H9 (cell line): ENCODE data around the gene UNC5B. TPM values are rescaled to one million over a fixed set of nuclear protein-coding genes. Genes with fewer than 3 reads are reported as not detected.
A peak's percentile ranks its signal among the peaks of the same experiment; 100 is the strongest.

ENCODE experiments used
- DNase-seq: peaks from one replicate; pipeline ENCODE4 v3.0.0-alpha.2; 2017
- H2AFZ ChIP-seq: one replicate; pipeline ENCODE4 v1.6.1; 2013; ENCODE audit warnings: mild to moderate bottlenecking, low read length, control low read depth, moderate library complexity
- H2AK5ac ChIP-seq: 2 replicates; pipeline ENCODE4 v1.6.1; 2013; ENCODE audit warnings: low read length, control low read depth, mixed read lengths; ENCODE audit not compliant: insufficient read length
- H2BK120ac ChIP-seq: one replicate; pipeline ENCODE4 v1.6.1; 2013; ENCODE audit warnings: low read depth, mild to moderate bottlenecking, low read length, control low read depth, inconsistent platforms; ENCODE audit not compliant: poor library complexity, severe bottlenecking
- H2BK12ac ChIP-seq: 2 replicates; pipeline ENCODE4 v1.6.1; 2013; ENCODE audit warnings: low read length, control low read depth, mixed read lengths, low read depth; ENCODE audit not compliant: insufficient read length
- H2BK15ac ChIP-seq: 2 replicates; pipeline ENCODE4 v1.6.1; 2013; ENCODE audit warnings: low read depth, low read length, control low read depth
- H2BK20ac ChIP-seq: one replicate; pipeline ENCODE4 v1.6.1; 2013; ENCODE audit warnings: low read depth, mild to moderate bottlenecking, low read length, control low read depth, inconsistent platforms; ENCODE audit not compliant: poor library complexity, severe bottlenecking
- H2BK5ac ChIP-seq: 2 replicates; pipeline ENCODE4 v1.6.1; 2013; ENCODE audit warnings: low read length, control low read depth, mixed read lengths; ENCODE audit not compliant: insufficient read length
- H3K14ac ChIP-seq: 2 replicates; pipeline ENCODE4 v1.6.1; 2013; ENCODE audit warnings: low read length, control low read depth; ENCODE audit not compliant: insufficient read depth
- H3K18ac ChIP-seq: 2 replicates; pipeline ENCODE4 v1.6.1; 2013; ENCODE audit warnings: low read depth, mild to moderate bottlenecking, mixed read lengths, low read length, control low read depth; ENCODE audit not compliant: insufficient read length
- H3K23ac ChIP-seq: 2 replicates; pipeline ENCODE4 v1.6.1; 2013; ENCODE audit warnings: low read length, control low read depth, mixed read lengths, low read depth; ENCODE audit not compliant: insufficient read length
- H3K23me2 ChIP-seq: 2 replicates; pipeline ENCODE4 v1.6.1; 2013; ENCODE audit warnings: low read depth, mild to moderate bottlenecking, mixed read lengths, low read length, control low read depth; ENCODE audit not compliant: insufficient read length, poor library complexity, severe bottlenecking
- H3K27ac ChIP-seq: 2 replicates; pipeline ENCODE4 v1.5.1; 2013; ENCODE audit warnings: low read length, control low read depth, mixed read lengths, low read depth; ENCODE audit not compliant: insufficient read length
- H3K27me3 ChIP-seq: 2 replicates; pipeline ENCODE4 v1.6.1; 2013; ENCODE audit warnings: low read length, control low read depth, inconsistent platforms; ENCODE audit not compliant: insufficient read depth
- H3K4ac ChIP-seq: 2 replicates; pipeline ENCODE4 v1.6.1; 2013; ENCODE audit warnings: low read depth, mild to moderate bottlenecking, control low read depth, inconsistent platforms, low read length, moderate library complexity
- H3K4me1 ChIP-seq: 2 replicates; pipeline ENCODE4 v1.6.1; 2013; ENCODE audit warnings: low read length, control low read depth, inconsistent platforms; ENCODE audit not compliant: insufficient read depth
- H3K4me2 ChIP-seq: 2 replicates; pipeline ENCODE4 v1.6.1; 2013; ENCODE audit warnings: low read length, control low read depth, mixed read lengths; ENCODE audit not compliant: insufficient read length, insufficient read depth
- H3K56ac ChIP-seq: 2 replicates; pipeline ENCODE4 v1.6.1; 2013; ENCODE audit warnings: low read depth, mild to moderate bottlenecking, mixed read lengths, low read length, control low read depth; ENCODE audit not compliant: insufficient read length
- H3K79me1 ChIP-seq: 2 replicates; pipeline ENCODE4 v1.6.1; 2013; ENCODE audit warnings: low read depth, mild to moderate bottlenecking, moderate library complexity, low read length, control low read depth, inconsistent platforms; ENCODE audit not compliant: insufficient read depth, poor library complexity, severe bottlenecking
- H3K79me2 ChIP-seq: 2 replicates; pipeline ENCODE4 v1.6.1; 2013; ENCODE audit warnings: low read length, control low read depth, inconsistent platforms; ENCODE audit not compliant: insufficient read depth
- H3K9ac ChIP-seq: 2 replicates; pipeline ENCODE4 v1.6.1; 2013; ENCODE audit warnings: low read length, control low read depth, mixed read lengths; ENCODE audit not compliant: insufficient read length; ENCODE audit errors: extremely low read depth
- H3K9me3 ChIP-seq: one replicate; pipeline ENCODE4 v1.6.1; 2013; ENCODE audit warnings: low read depth, low read length, inconsistent platforms; ENCODE audit not compliant: control insufficient read depth
- H3T11ph ChIP-seq: one replicate; pipeline ENCODE4 v1.6.1; 2013; ENCODE audit warnings: mild to moderate bottlenecking, low read length, control low read depth, inconsistent platforms
- H4K20me1 ChIP-seq: one replicate; pipeline ENCODE4 v1.6.1; 2013; ENCODE audit not compliant: control insufficient read depth, insufficient read length, insufficient read depth
- H4K5ac ChIP-seq: 2 replicates; pipeline ENCODE4 v1.6.1; 2013; ENCODE audit warnings: low read depth, mild to moderate bottlenecking, mixed read lengths, low read length, control low read depth; ENCODE audit not compliant: insufficient read length
- H4K8ac ChIP-seq: replicated peaks from 2 replicates; pipeline ENCODE4 v1.6.1; 2013; ENCODE audit warnings: low read length, control low read depth, mixed read lengths, low read depth; ENCODE audit not compliant: insufficient read length
- H4K91ac ChIP-seq: 2 replicates; pipeline ENCODE4 v1.6.1; 2013; ENCODE audit warnings: low read depth, mild to moderate bottlenecking, moderate library complexity, mixed read lengths, low read length, control low read depth; ENCODE audit not compliant: insufficient read length
- H3K27ac Mint-ChIP-seq, 3 experiments: 2 replicates in 2 of 3; 3 replicates in 1 of 3; pipeline ENCODE4 v1.8.0; 2020 to 2021; ENCODE audit warnings: mixed read lengths in 3 of 3, mild to moderate bottlenecking in 1 of 3, moderate library complexity in 1 of 3
- H3K27me3 Mint-ChIP-seq: 2 replicates; pipeline ENCODE4 v1.8.0; 2021; ENCODE audit warnings: low read depth, mild to moderate bottlenecking, moderate library complexity, mixed read lengths
- H3K36me3 Mint-ChIP-seq, 3 experiments: 2 replicates in 2 of 3; 3 replicates in 1 of 3; pipeline ENCODE4 v1.8.0; 2020 to 2021; ENCODE audit warnings: low read depth in 3 of 3, mixed read lengths in 3 of 3; ENCODE audit not compliant: insufficient read depth in 1 of 3
- H3K4me1 Mint-ChIP-seq, 2 experiments: 2 replicates each; pipeline ENCODE4 v1.8.0; 2020; ENCODE audit warnings: mixed read lengths in 2 of 2
- H3K4me3 Mint-ChIP-seq, 2 experiments: 2 replicates in 1 of 2; 3 replicates in 1 of 2; pipeline ENCODE4 v1.8.0; 2020 to 2021; ENCODE audit warnings: mild to moderate bottlenecking in 2 of 2, mixed read lengths in 2 of 2, moderate library complexity in 1 of 2
- H3K9me3 Mint-ChIP-seq, 2 experiments: 2 replicates in 1 of 2; 3 replicates in 1 of 2; pipeline ENCODE4 v1.8.0; 2020; ENCODE audit warnings: mild to moderate bottlenecking in 2 of 2, mixed read lengths in 2 of 2, moderate library complexity in 1 of 2
- CTCF ChIP-seq: fragments of 200-600 bp; sonication (generic); conservative IDR thresholded peaks from 3 replicates; pipeline ENCODE4 v1.8.0; 2021; ENCODE audit warnings: antibody characterized with exemption, mild to moderate bottlenecking
- WGBS: extraction: QIAGEN DNeasy Blood & Tissue Kit; methylation state at CpG from one replicate; pipeline ENCODE4 v1.1.7; 2013; ENCODE audit warnings: missing lambda C conversion rate, low lambda C conversion rate, mixed read lengths; ENCODE audit not compliant: insufficient read length; ENCODE audit errors: extremely low coverage; 5-methylcytosine and 5-hydroxymethylcytosine counted together
- total RNA-seq: library from RNA; stranded (reverse); gene quantifications from 2 replicates; pipeline ENCODE4 v1.2.1, GENCODE V29; 2021

The UNC5B gene
- total RNA-seq, 1 experiment from 2014 or later, result 28.4 TPM

GRCh38 chr10:71222601-71223346 lies 10.4 kb downstream of the UNC5B start:
- H4K20me1 ChIP-seq, result peaks cover 3% of the 10 kb centered on the region
- H2AFZ ChIP-seq, result no peak overlapping the region
- WGBS, result no CpG with 5 or more reads among the region's 11 CpGs
- no peaks in the 10 kb centered on the region for H3K9me3 ChIP-seq
- no peak overlapping the region for H3K4ac ChIP-seq
- peaks cover 37 to 56% of the 10 kb centered on the region in 2 experiments for H3K4me1 Mint-ChIP-seq
- H3K4me1 ChIP-seq, result peaks cover 6% of the 10 kb centered on the region; the same call in 1 of the 2 replicates
- TF ChIP-seq CTCF, result peak; percentile 61
- no peak overlapping the region for H4K91ac ChIP-seq
- no peak overlapping the region for H3K9ac ChIP-seq
- H3T11ph ChIP-seq, result no peak overlapping the region
- H3K27ac ChIP-seq, result no peak overlapping the region
- H3K56ac ChIP-seq, result no peak overlapping the region
- no peaks in the 10 kb centered on the region for H3K27me3 ChIP-seq
- H3K36me3 Mint-ChIP-seq, result peaks cover 0 to 11% (median 3%) of the 10 kb centered on the region in 3 experiments; a peak in 4 of 7 replicates
- H4K5ac ChIP-seq, result no peak overlapping the region
- no peak overlapping the region for H3K23ac ChIP-seq
- no peaks in the 10 kb centered on the region; the same call in 1 of the 2 replicates for H3K79me2 ChIP-seq
- H3K4me2 ChIP-seq, result no peak overlapping the region
- H3K27me3 Mint-ChIP-seq, result peaks cover 8% of the 10 kb centered on the region; the same call in 1 of the 2 replicates
- no peak overlapping the region for H2BK5ac ChIP-seq
- H3K79me1 ChIP-seq, result no peaks in the 10 kb centered on the region
- H3K14ac ChIP-seq, result no peak overlapping the region
- H3K27ac Mint-ChIP-seq, result peak overlapping the region in 2 of 3 experiments; percentile 60 to 85; a peak in 5 of 7 replicates
- peak; percentile 63 for DNase-seq
- no peak overlapping the region for H3K18ac ChIP-seq
- no peak overlapping the region for H2AK5ac ChIP-seq
- H3K4me3 Mint-ChIP-seq, result no peak overlapping the region
- no peaks in the 10 kb centered on the region for H3K9me3 Mint-ChIP-seq
- no peak overlapping the region for H2BK120ac ChIP-seq
- no peak overlapping the region for H2BK15ac ChIP-seq
- no peak overlapping the region for H2BK20ac ChIP-seq
- no peak overlapping the region for H4K8ac ChIP-seq
- H3K23me2 ChIP-seq, result no peaks in the 10 kb centered on the region
- H2BK12ac ChIP-seq, result no peak overlapping the region
